Measurements from ENCODE around the gene ZBTB17. TPM values are rescaled to one million over a fixed set of nuclear protein-coding genes. Genes with fewer than 3 reads are reported as not detected.

The ZBTB17 gene
- total and polyA plus RNA-seq, 5 donors from 2014 or later = 13.5 to 93.0 (median 18.1) TPM

DNA sequence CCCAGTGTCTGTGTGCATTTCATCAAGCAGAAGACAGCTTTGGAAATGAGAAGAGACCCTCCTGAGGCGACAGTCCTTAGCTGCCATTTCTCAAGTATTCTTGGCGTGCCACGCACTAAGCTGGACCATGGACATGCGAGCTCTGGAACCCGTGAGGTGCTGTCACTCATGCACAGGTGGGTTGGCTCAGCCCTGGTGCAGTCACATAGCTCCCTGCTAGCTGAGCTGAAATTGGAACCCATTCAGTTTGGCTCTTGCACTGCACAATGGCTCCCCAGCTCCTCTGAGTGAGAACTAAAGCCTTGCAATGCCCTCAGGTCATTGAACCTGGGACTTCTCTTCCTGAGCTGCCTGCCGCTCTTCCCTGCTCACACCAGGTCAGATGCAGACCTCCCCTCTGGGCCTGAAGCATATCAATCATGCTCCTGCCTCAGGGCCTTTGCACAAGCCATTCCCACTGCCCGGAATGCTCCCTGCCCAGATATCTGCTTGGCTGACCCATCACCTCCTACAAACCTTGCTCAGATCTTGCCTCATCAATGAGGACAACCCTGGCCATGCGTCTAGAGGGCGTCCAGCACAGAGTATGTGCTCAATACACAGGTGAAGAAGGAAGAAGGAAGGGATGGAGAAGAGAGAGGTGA, 21.9 kb upstream of the ZBTB17 start:
- H3K27me3 Mint-ChIP-seq = peaks cover 13% of the 10 kb centered on the region
- Histone ChIP-seq H3K27ac (ENCODE audit: insufficient read depth, low read length, poor library complexity, severe bottlenecking) (no peak overlapping the region), H3K27me3 (ENCODE audit: control insufficient read depth, insufficient read depth, low read length) (no peaks in the 10 kb centered on the region), H3K4me3 (ENCODE audit: low read depth, low read length) (no peak overlapping the region), H3K9me3 (ENCODE audit: control insufficient read depth in 2 of 2, low read length in 2 of 2) (no peaks in the 10 kb centered on the region), H3K4me1 (ENCODE audit: control insufficient read depth, insufficient read depth, low read length, poor library complexity, severe bottlenecking) (no peaks in the 10 kb centered on the region), H3K36me3 (ENCODE audit: control insufficient read depth, insufficient read depth, low read length) (no peaks in the 10 kb centered on the region)
- H3K27ac Mint-ChIP-seq = no peak overlapping the region
- H3K9me3 Mint-ChIP-seq = no peaks in the 10 kb centered on the region
- no peaks in the 10 kb centered on the region for H3K36me3 Mint-ChIP-seq
- DNase-seq (no peak), ATAC-seq (ENCODE audit: low read depth in 2 of 2) (no peak)
- H3K4me3 Mint-ChIP-seq = no peak overlapping the region
- H3K4me1 Mint-ChIP-seq = no peaks in the 10 kb centered on the region

DNA sequence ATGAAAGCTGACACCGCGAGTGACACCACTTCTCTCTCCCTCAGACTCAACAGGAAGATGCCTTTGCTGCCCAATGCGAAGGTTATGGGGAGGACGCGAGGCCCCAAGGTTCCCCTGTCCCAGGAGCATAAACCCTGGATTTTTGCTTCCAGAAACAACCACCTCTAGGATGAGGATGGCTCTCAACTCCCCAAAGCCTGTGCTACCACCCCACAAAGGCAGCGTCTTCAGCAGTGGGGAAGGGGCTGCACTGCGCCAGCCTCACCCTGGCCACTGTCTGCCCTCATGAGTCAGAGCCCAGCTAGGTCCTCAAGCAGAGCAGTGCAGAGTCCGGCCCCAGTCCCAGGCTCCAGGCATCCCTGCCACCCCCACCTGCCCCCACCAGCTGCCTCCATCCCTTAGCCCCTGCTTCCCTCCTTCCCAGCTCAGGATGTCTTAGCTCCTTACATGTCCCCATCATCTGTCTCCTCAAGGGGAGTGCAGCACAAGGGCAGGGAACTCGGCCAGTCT, 21.2 kb upstream of the ZBTB17 start:
- DNase-seq (no peak), ATAC-seq (ENCODE audit: low read depth in 2 of 2) (no peak)
- Mint-ChIP-seq H3K36me3 (no peaks in the 10 kb centered on the region), H3K27ac (no peak overlapping the region), H3K4me3 (no peak overlapping the region), H3K4me1 (no peaks in the 10 kb centered on the region), H3K27me3 (peaks cover 13% of the 10 kb centered on the region), H3K9me3 (no peaks in the 10 kb centered on the region)
- Histone ChIP-seq H3K4me1 (ENCODE audit: control insufficient read depth, insufficient read depth, low read length, poor library complexity, severe bottlenecking) (no peaks in the 10 kb centered on the region), H3K4me3 (ENCODE audit: low read depth, low read length) (no peak overlapping the region), H3K36me3 (ENCODE audit: control insufficient read depth, insufficient read depth, low read length) (no peaks in the 10 kb centered on the region), H3K27me3 (ENCODE audit: control insufficient read depth, insufficient read depth, low read length) (no peaks in the 10 kb centered on the region), H3K9me3 (ENCODE audit: control insufficient read depth in 2 of 2, low read length in 2 of 2) (no peaks in the 10 kb centered on the region), H3K27ac (ENCODE audit: insufficient read depth, low read length, poor library complexity, severe bottlenecking) (no peak overlapping the region)

DNA sequence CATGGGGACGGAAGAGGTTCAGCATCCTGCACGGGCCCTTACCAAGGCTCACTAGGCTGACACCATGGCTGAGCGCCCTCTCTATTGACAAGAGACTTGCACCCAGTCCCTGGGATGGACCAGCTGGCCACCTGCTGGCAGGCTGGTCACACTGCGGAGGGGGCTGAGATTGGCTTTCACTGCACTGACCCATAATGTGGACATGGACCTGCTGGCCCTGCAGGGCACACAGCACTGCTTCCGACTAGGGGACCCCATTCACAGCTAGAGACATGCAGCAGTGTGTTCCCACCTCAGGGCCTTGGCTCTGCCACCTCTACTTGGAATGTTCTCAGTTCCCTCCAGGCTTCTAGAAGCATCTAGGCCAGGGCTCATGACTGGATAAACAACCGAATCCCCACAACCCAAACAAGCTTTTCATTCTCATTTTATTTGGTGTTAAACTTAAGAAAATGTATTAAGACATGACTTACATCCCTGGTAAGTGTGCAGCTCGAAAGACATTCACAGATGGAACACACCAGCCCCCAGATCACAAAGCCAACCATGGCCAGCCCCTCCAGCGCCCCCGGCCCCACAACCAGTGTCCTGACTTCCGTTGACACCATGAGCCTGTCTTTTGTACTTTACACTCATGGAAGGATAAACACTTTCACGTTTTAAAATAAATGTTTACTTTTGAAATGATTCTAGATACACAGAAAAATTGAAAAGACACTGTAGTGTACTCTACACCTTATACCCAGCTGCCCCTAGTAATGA, 18.9 kb upstream of the ZBTB17 start:
- no peak overlapping the region for H3K27ac ChIP-seq (ENCODE audit: insufficient read depth, low read length, poor library complexity, severe bottlenecking)
- peak; percentile 17 to 51 (median 35) for DNase-seq
- H3K4me3 ChIP-seq (ENCODE audit: low read depth, low read length) = no peak overlapping the region
- no peaks in the 10 kb centered on the region for H3K9me3 Mint-ChIP-seq
- H3K27me3 Mint-ChIP-seq = peaks cover 9% of the 10 kb centered on the region
- H3K27ac Mint-ChIP-seq = peak overlapping the region in 1 of 3 donors; percentile 48
- H3K9me3 ChIP-seq (ENCODE audit: control insufficient read depth in 2 of 2, low read length in 2 of 2) = no peaks in the 10 kb centered on the region
- H3K36me3 Mint-ChIP-seq = no peaks in the 10 kb centered on the region
- no peaks in the 10 kb centered on the region for H3K4me1 ChIP-seq (ENCODE audit: control insufficient read depth, insufficient read depth, low read length, poor library complexity, severe bottlenecking)
- no peaks in the 10 kb centered on the region for H3K4me1 Mint-ChIP-seq
- no peaks in the 10 kb centered on the region for H3K36me3 ChIP-seq (ENCODE audit: control insufficient read depth, insufficient read depth, low read length)
- H3K27me3 ChIP-seq (ENCODE audit: control insufficient read depth, insufficient read depth, low read length) = no peaks in the 10 kb centered on the region
- no peak overlapping the region for H3K4me3 Mint-ChIP-seq
- ATAC-seq (ENCODE audit: low read depth in 2 of 2) = peak; percentile 50 to 61

DNA sequence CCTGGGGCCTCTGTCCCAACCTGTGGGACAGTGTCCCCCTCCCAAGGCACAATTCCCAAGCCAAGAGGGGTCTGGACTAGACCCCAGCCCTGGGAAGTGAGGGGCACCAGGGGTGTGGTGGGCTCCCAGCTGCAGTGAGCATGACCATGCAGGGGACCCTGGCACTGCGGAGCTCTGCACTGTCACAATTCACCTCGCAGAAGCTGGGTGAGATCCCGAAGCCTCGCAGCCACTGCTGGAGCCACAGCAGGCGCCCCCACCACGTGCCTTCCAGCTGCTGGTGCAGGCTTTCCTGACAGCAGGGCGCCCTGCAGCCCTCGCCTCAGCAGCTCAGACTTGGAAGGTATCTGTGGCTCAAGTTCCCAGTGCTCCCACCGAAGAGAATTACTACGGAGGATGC, 18.2 kb upstream of the ZBTB17 start:
- Histone ChIP-seq H3K27ac (ENCODE audit: insufficient read depth, low read length, poor library complexity, severe bottlenecking) (no peak overlapping the region), H3K4me3 (ENCODE audit: low read depth, low read length) (no peak overlapping the region), H3K9me3 (ENCODE audit: control insufficient read depth in 2 of 2, low read length in 2 of 2) (no peaks in the 10 kb centered on the region), H3K36me3 (ENCODE audit: control insufficient read depth, insufficient read depth, low read length) (no peaks in the 10 kb centered on the region), H3K27me3 (ENCODE audit: control insufficient read depth, insufficient read depth, low read length) (no peaks in the 10 kb centered on the region), H3K4me1 (ENCODE audit: control insufficient read depth, insufficient read depth, low read length, poor library complexity, severe bottlenecking) (no peaks in the 10 kb centered on the region)
- Mint-ChIP-seq H3K27me3 (peaks cover 6% of the 10 kb centered on the region), H3K4me3 (no peak overlapping the region), H3K9me3 (no peaks in the 10 kb centered on the region), H3K4me1 (no peaks in the 10 kb centered on the region), H3K36me3 (no peaks in the 10 kb centered on the region), H3K27ac (no peak overlapping the region)
- ATAC-seq (ENCODE audit: low read depth in 2 of 2) (no peak), DNase-seq (no peak)

DNA sequence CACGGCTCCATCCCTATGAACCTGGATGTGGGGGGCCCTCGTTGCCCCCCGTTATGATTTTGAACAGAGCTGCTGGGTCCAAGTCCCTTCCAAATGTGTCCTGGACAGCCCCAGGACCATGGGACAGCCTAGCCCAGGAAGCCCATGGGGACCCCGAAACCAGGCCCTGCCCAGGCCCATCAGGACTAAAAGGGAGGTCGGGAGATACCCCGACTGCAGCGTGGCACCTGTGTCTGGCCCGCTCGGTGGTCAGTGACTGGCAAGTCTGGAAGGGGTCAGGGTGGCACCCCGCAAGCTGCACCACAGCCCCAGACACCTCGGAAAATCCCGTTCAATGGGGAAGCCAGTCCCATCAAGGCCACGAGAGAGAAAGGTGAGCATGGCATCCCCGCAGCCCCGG, 17.8 kb upstream of the ZBTB17 start:
- Mint-ChIP-seq H3K27me3 (peaks cover 5% of the 10 kb centered on the region), H3K36me3 (no peaks in the 10 kb centered on the region), H3K4me3 (no peak overlapping the region), H3K27ac (no peak overlapping the region), H3K9me3 (no peaks in the 10 kb centered on the region), H3K4me1 (no peaks in the 10 kb centered on the region)
- Histone ChIP-seq H3K36me3 (ENCODE audit: control insufficient read depth, insufficient read depth, low read length) (no peaks in the 10 kb centered on the region), H3K27me3 (ENCODE audit: control insufficient read depth, insufficient read depth, low read length) (no peaks in the 10 kb centered on the region), H3K4me1 (ENCODE audit: control insufficient read depth, insufficient read depth, low read length, poor library complexity, severe bottlenecking) (no peaks in the 10 kb centered on the region), H3K27ac (ENCODE audit: insufficient read depth, low read length, poor library complexity, severe bottlenecking) (no peak overlapping the region), H3K4me3 (ENCODE audit: low read depth, low read length) (no peak overlapping the region), H3K9me3 (ENCODE audit: control insufficient read depth in 2 of 2, low read length in 2 of 2) (no peaks in the 10 kb centered on the region)
- no peak for ATAC-seq (ENCODE audit: low read depth in 2 of 2)
- no peak for DNase-seq

DNA sequence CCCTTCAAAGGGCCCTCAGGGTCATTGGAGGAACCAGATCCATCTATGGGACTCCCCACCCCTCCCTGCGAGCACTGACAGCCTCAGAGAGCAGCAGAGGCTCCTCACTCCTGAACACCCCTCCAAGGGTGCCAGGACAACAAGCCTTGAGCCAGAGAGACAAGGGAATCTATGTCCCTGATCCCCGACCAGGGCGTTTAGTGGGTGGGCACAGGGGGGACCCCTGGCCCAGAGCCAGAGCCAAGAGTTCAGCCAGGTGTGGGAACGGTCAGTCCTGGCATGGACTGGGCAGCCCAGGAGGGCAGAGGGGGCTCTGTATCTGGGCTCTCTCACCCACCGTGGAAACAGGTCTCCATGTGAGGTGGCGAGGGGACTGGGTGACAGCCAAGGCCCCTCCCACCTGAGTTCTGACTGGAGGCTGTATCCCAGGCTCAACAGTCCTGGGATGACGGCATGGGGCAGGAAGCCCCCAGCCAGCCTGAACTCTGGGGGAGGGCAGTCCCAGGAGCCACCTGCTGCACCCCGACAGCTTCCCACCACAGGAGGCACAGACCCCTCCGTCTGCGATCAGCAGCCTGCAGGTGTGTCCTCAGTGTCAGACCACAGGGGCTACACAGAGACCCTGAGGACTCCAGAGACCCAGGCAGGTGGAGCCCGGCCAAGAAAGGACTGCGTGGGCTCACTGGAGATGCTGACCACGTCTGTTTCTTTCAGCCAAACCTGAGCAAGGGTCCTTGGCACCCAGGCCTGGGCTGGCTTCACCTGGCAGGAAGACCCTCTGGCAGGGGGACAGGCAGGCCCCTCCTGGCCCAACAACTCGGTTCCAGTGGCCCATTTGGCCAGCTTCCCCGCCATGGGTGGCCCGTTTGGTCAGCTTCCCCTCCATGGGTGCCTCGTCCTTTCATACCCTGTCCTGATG, 16.9 kb upstream of the ZBTB17 start:
- H3K4me3 Mint-ChIP-seq = no peak overlapping the region
- no peaks in the 10 kb centered on the region for H3K4me1 Mint-ChIP-seq
- H3K27me3 Mint-ChIP-seq = peaks cover 7% of the 10 kb centered on the region
- no peaks in the 10 kb centered on the region for H3K4me1 ChIP-seq (ENCODE audit: control insufficient read depth, insufficient read depth, low read length, poor library complexity, severe bottlenecking)
- H3K27me3 ChIP-seq (ENCODE audit: control insufficient read depth, insufficient read depth, low read length) = no peaks in the 10 kb centered on the region
- H3K36me3 Mint-ChIP-seq = no peaks in the 10 kb centered on the region
- H3K27ac ChIP-seq (ENCODE audit: insufficient read depth, low read length, poor library complexity, severe bottlenecking) = no peak overlapping the region
- peak overlapping the region in 1 of 3 donors; percentile 20 for H3K27ac Mint-ChIP-seq
- no peak overlapping the region for H3K4me3 ChIP-seq (ENCODE audit: low read depth, low read length)
- no peak for DNase-seq
- H3K36me3 ChIP-seq (ENCODE audit: control insufficient read depth, insufficient read depth, low read length) = no peaks in the 10 kb centered on the region
- no peak for ATAC-seq (ENCODE audit: low read depth in 2 of 2)
- no peaks in the 10 kb centered on the region for H3K9me3 ChIP-seq (ENCODE audit: control insufficient read depth in 2 of 2, low read length in 2 of 2)
- no peaks in the 10 kb centered on the region for H3K9me3 Mint-ChIP-seq

DNA sequence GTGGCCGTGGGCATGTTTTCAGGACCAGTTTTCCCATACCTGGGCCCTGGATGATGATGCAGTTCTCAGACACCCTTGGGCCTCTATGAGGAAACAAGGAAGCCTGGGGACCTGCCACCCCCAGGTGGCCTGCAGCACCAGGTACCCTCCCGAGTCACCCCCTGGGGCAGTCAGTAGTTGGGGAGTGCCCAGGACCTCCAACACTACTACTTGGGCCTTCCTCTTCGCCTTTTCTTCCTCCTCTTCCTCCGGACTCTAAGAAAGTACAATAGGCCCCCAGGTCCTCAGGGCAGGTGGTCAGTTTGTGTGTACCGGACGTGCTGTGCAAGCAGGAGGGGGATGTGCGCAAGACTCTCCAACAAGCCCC, 16.3 kb upstream of the ZBTB17 start:
- Mint-ChIP-seq H3K4me1 (no peaks in the 10 kb centered on the region), H3K9me3 (no peaks in the 10 kb centered on the region), H3K36me3 (no peaks in the 10 kb centered on the region), H3K27ac (no peak overlapping the region), H3K27me3 (peaks cover 10% of the 10 kb centered on the region), H3K4me3 (no peak overlapping the region)
- Histone ChIP-seq H3K36me3 (ENCODE audit: control insufficient read depth, insufficient read depth, low read length) (no peaks in the 10 kb centered on the region), H3K4me3 (ENCODE audit: low read depth, low read length) (no peak overlapping the region), H3K27ac (ENCODE audit: insufficient read depth, low read length, poor library complexity, severe bottlenecking) (no peak overlapping the region), H3K27me3 (ENCODE audit: control insufficient read depth, insufficient read depth, low read length) (no peaks in the 10 kb centered on the region), H3K9me3 (ENCODE audit: control insufficient read depth in 2 of 2, low read length in 2 of 2) (no peaks in the 10 kb centered on the region), H3K4me1 (ENCODE audit: control insufficient read depth, insufficient read depth, low read length, poor library complexity, severe bottlenecking) (no peaks in the 10 kb centered on the region)
- no peak for ATAC-seq (ENCODE audit: low read depth in 2 of 2)
- no peak for DNase-seq
